CD14-positive monocyte (primary cell): Measurements from ENCODE around the gene RASL10B. TPM values are rescaled to one million over a fixed set of nuclear protein-coding genes. Genes with fewer than 3 reads are reported as not detected.

ENCODE experiments used
- DNase-seq, 3 donors: peaks; one replicate each; pipeline ENCODE4 v3.0.0-alpha.2; 2011 to 2022
- H2AFZ ChIP-seq: 2 replicates; pipeline ENCODE4 v1.6.0; 2012; ENCODE audit warnings: mild to moderate bottlenecking, low read depth, low read length, inconsistent platforms; ENCODE audit not compliant: insufficient read depth, poor library complexity, severe bottlenecking
- H3K27ac ChIP-seq, 2 donors: 1 replicate in 1 of 2; 2 replicates in 1 of 2; pipeline ENCODE4 v1.5.1; 2012 to 2013; ENCODE audit warnings: low read length in 2 of 2, control low read depth in 1 of 2, inconsistent platforms in 1 of 2, low read depth in 1 of 2, mild to moderate bottlenecking in 1 of 2
- H3K27me3 ChIP-seq, 2 donors: one replicate each; pipeline versions ENCODE4 v1.6.0 to v1.6.1; 2011 to 2013; ENCODE audit warnings: low read length in 2 of 2; ENCODE audit not compliant: control insufficient read depth in 2 of 2, insufficient read depth in 2 of 2
- H3K36me3 ChIP-seq, 2 donors: replicated peaks in 1 of 2; 1 replicate in 1 of 2; 2 replicates in 1 of 2; pipeline versions ENCODE4 v1.5.1 to v1.6.1; 2012 to 2013; ENCODE audit warnings: low read length in 2 of 2, control low read depth in 1 of 2, inconsistent platforms in 1 of 2, mild to moderate bottlenecking in 1 of 2; ENCODE audit not compliant: insufficient read depth in 2 of 2, control insufficient read depth in 1 of 2
- H3K4me1 ChIP-seq, 2 donors: 1 replicate in 1 of 2; 2 replicates in 1 of 2; pipeline versions ENCODE4 v1.5.1 to v1.6.1; 2012 to 2013; ENCODE audit warnings: low read length in 2 of 2, control low read depth in 1 of 2, inconsistent platforms in 1 of 2, mild to moderate bottlenecking in 1 of 2, moderate library complexity in 1 of 2; ENCODE audit not compliant: insufficient read depth in 2 of 2, control insufficient read depth in 1 of 2
- H3K4me2 ChIP-seq: replicated peaks from 2 replicates; pipeline ENCODE3; 2012; ENCODE audit warnings: low read length, moderate library complexity, mild to moderate bottlenecking; ENCODE audit not compliant: poor library complexity, severe bottlenecking; ENCODE audit errors: extremely low read depth
- H3K4me3 ChIP-seq, 3 experiments: fragments of 200-600 bp in 1 of 3; sonication (generic) in 1 of 3; replicated peaks in 1 of 3; 1 replicate in 2 of 3; 2 replicates in 1 of 3; pipeline ENCODE4 v1.5.1; 2011 to 2013; ENCODE audit warnings: low read length in 3 of 3, mild to moderate bottlenecking in 3 of 3, control low read depth in 2 of 3, low read depth in 2 of 3, inconsistent platforms in 1 of 3, moderate library complexity in 1 of 3
- H3K79me2 ChIP-seq: 2 replicates; pipeline ENCODE4 v1.6.0; 2012; ENCODE audit warnings: mild to moderate bottlenecking, control low read depth, inconsistent platforms, low read length, moderate library complexity; ENCODE audit not compliant: insufficient read depth
- H3K9ac ChIP-seq: 2 replicates; pipeline ENCODE4 v1.6.0; 2017; ENCODE audit warnings: low read length, mild to moderate bottlenecking; ENCODE audit not compliant: insufficient read depth, poor library complexity, severe bottlenecking
- H3K9me3 ChIP-seq, 2 donors: replicated peaks in 1 of 2; 1 replicate in 1 of 2; 2 replicates in 1 of 2; pipeline versions ENCODE4 v1.5.1 to v1.6.1; 2012 to 2013; ENCODE audit warnings: low read length in 2 of 2, control low read depth in 1 of 2; ENCODE audit not compliant: control insufficient read depth in 1 of 2, insufficient read depth in 1 of 2
- H4K20me1 ChIP-seq: 2 replicates; pipeline ENCODE4 v1.6.0; 2012; ENCODE audit warnings: mild to moderate bottlenecking, low read length, control low read depth, moderate library complexity; ENCODE audit not compliant: insufficient read depth
- H3K27ac Mint-ChIP-seq, 7 donors: one replicate each; pipeline ENCODE4 v1.8.0; 2020; ENCODE audit warnings: mild to moderate bottlenecking in 7 of 7, mixed read lengths in 7 of 7, moderate library complexity in 6 of 7, inconsistent platforms in 2 of 7
- H3K27me3 Mint-ChIP-seq, 3 donors: one replicate each; pipeline ENCODE4 v1.8.0; 2021 to 2022; ENCODE audit warnings: low read depth in 3 of 3, mild to moderate bottlenecking in 3 of 3, mixed read lengths in 3 of 3, moderate library complexity in 3 of 3, inconsistent platforms in 1 of 3
- H3K36me3 Mint-ChIP-seq, 2 donors: one replicate each; pipeline ENCODE4 v1.8.0; 2020; ENCODE audit warnings: mixed read lengths in 2 of 2, inconsistent platforms in 1 of 2, mild to moderate bottlenecking in 1 of 2
- H3K4me1 Mint-ChIP-seq: one replicate; pipeline ENCODE4 v1.8.0; 2020; ENCODE audit warnings: mild to moderate bottlenecking, mixed read lengths
- H3K4me3 Mint-ChIP-seq, 2 donors: one replicate each; pipeline ENCODE4 v1.8.0; 2020; ENCODE audit warnings: mild to moderate bottlenecking in 2 of 2, mixed read lengths in 2 of 2, moderate library complexity in 1 of 2
- H3K9me3 Mint-ChIP-seq, 7 donors: one replicate each; pipeline ENCODE4 v1.8.0; 2020 to 2022; ENCODE audit warnings: mixed read lengths in 7 of 7, mild to moderate bottlenecking in 6 of 7, moderate library complexity in 6 of 7, inconsistent platforms in 2 of 7
- WGBS: methylation state at CpG from one replicate; pipeline ENCODE4 v1.1.5; 2013; ENCODE audit warnings: missing lambda C conversion rate; ENCODE audit not compliant: insufficient coverage; 5-methylcytosine and 5-hydroxymethylcytosine counted together
- intact Hi-C, 2 donors: fragments of 100-400 bp; cut with micrococcal nuclease; formaldehyde crosslinking; loops; one replicate each; pipeline versions ENCODE4 v1.15.0 to v1.15.1; 2023
- polyA plus RNA-seq, 3 donors: library from polyadenylated mRNA; depleted of rRNA in 1 of 3; unstranded in 2 of 3; stranded (reverse) in 1 of 3; fragments of 300-500 nt in 2 of 3; fragments of >200 nt in 1 of 3; fragmentation: Illumina TruSeq in 2 of 3; gene quantifications; 1 replicate in 2 of 3; 2 replicates in 1 of 3; pipeline ENCODE4 v1.2.3, GENCODE V29; 2012 to 2021
- TF ChIP-seq, protein P1 (sequence below): fragments of 200-600 bp; IDR thresholded peaks from one replicate; pipeline ENCODE4 v1.8.0; 2022; ENCODE audit warnings: antibody characterized with exemption, mild to moderate bottlenecking

Gene RASL10B
- polyA plus RNA-seq, 3 donors = not detected

DNA sequence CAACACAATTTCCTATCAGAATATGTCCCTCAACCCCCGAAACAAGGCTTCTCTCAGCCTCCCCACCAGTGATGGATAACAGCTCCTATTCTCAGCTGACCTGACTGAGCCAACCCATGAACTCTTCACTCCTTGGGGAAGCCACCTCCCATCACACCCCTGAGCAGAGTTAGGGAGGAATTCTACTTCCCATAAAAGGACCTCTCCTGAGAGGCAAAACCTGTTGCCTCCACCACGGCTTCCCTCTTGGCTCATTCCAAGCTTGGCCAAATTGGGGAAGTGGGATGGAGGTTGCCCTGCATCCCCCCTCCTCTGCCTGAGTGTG, 5.7 kb upstream of the RASL10B start:
- Histone ChIP-seq H3K4me2 (no peak overlapping the region), H3K9me3 (no peaks in the 10 kb centered on the region), H4K20me1 (no peaks in the 10 kb centered on the region), H3K9ac (no peak overlapping the region), H2AFZ (no peak overlapping the region), H3K79me2 (no peaks in the 10 kb centered on the region), H3K27me3 (peaks cover 0 to 4% of the 10 kb centered on the region in 2 donors), H3K36me3 (peaks cover 60 to 77% of the 10 kb centered on the region in 2 donors), H3K27ac (no peak overlapping the region), H3K4me1 (no peaks in the 10 kb centered on the region), H3K4me3 (no peak overlapping the region)
- 78% methylated on average over 1 of the region's 2 CpGs for WGBS
- TF ChIP-seq, protein P1, sequence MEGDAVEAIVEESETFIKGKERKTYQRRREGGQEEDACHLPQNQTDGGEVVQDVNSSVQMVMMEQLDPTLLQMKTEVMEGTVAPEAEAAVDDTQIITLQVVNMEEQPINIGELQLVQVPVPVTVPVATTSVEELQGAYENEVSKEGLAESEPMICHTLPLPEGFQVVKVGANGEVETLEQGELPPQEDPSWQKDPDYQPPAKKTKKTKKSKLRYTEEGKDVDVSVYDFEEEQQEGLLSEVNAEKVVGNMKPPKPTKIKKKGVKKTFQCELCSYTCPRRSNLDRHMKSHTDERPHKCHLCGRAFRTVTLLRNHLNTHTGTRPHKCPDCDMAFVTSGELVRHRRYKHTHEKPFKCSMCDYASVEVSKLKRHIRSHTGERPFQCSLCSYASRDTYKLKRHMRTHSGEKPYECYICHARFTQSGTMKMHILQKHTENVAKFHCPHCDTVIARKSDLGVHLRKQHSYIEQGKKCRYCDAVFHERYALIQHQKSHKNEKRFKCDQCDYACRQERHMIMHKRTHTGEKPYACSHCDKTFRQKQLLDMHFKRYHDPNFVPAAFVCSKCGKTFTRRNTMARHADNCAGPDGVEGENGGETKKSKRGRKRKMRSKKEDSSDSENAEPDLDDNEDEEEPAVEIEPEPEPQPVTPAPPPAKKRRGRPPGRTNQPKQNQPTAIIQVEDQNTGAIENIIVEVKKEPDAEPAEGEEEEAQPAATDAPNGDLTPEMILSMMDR = no peak
- H3K9me3 Mint-ChIP-seq = peaks cover 0 to 2% (median 0%) of the 10 kb centered on the region in 7 donors
- intact Hi-C loops = no loop called here
- H3K27me3 Mint-ChIP-seq = peaks cover 4 to 9% (median 7%) of the 10 kb centered on the region in 3 donors
- no peak overlapping the region for H3K27ac Mint-ChIP-seq
- H3K4me3 Mint-ChIP-seq = no peak overlapping the region
- peaks cover 5% of the 10 kb centered on the region for H3K4me1 Mint-ChIP-seq
- DNase-seq = no peak
- H3K36me3 Mint-ChIP-seq = peaks cover 66 to 75% of the 10 kb centered on the region in 2 donors

DNA sequence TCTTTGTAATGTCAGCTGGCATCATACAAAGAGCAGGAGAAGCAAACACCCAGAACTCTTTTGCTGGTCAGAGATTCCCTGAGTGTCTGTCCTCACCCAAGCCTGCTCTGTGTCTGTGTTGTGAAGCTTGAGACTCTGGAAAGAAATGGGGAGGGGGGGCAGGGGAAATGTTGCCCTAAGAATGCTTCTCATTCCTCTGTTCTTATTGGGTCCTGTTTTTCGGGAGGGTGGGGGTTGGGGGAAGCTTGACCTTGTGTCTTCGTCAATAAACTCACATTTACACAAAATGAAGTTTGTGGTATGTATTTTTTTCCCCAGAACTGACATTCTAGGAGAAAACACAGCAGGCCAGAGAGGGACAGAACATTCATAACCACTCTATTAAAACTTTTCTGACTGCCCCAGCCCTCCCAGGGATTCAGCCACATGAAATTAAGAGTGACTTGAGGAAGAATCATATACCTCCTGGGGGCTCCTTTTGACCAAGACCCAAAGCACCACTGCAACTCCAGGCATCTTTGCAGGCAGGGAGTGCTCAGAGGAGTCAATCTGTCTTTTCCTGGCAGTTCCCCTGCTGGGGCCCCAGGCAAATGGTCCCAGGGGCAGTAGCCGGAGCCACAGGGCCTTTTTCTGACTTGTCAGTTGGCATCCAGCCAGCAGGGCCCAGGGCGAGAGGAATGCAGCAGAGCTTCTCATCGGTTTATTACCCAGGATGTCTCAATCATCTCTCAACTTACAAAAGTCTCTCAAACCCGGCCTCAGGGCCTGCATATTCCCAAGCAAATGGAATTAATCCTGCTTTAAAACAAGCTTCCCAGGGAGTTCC, 5.1 kb upstream of the RASL10B start:
- H3K27ac Mint-ChIP-seq = no peak overlapping the region
- intact Hi-C loops = no loop called here

More for the DNA sequence above, 5.1 kb upstream of the RASL10B start:
- H4K20me1 ChIP-seq = no peaks in the 10 kb centered on the region
- peaks cover 9 to 15% (median 12%) of the 10 kb centered on the region in 3 donors for H3K27me3 Mint-ChIP-seq
- no peak overlapping the region for H3K4me2 ChIP-seq
- H3K36me3 ChIP-seq = peaks cover 55 to 71% of the 10 kb centered on the region in 2 donors
- H3K4me1 ChIP-seq = peaks cover 3 to 5% of the 10 kb centered on the region in 2 donors
- H3K27ac ChIP-seq = no peak overlapping the region
- H3K9me3 ChIP-seq = no peaks in the 10 kb centered on the region
- H3K79me2 ChIP-seq = no peaks in the 10 kb centered on the region
- peaks cover 11% of the 10 kb centered on the region for H3K4me1 Mint-ChIP-seq
- no peak overlapping the region for H3K4me3 ChIP-seq
- H3K36me3 Mint-ChIP-seq = peaks cover 65 to 69% of the 10 kb centered on the region in 2 donors
- H3K9me3 Mint-ChIP-seq = peaks cover 0 to 3% (median 0%) of the 10 kb centered on the region in 7 donors
- 65% methylated on average over 3 of the region's 6 CpGs for WGBS
- H3K4me3 Mint-ChIP-seq = no peak overlapping the region
- DNase-seq = no peak
- H3K9ac ChIP-seq = no peak overlapping the region
- peaks cover 3 to 8% of the 10 kb centered on the region in 2 donors for H3K27me3 ChIP-seq
- TF ChIP-seq, protein P1 = no peak
- no peak overlapping the region for H2AFZ ChIP-seq
